HCEC 1CT (cell line): ENCODE results near the gene SEC14L5.
"Not testable (repeated sequence)": the region's sequence is repeated elsewhere in the genome, so short reads cannot be mapped to it uniquely, and the experiment has no call there.

Experiments
- DNase-seq: peaks from one replicate; pipeline ENCODE4 v3.0.0-alpha.2; 2017

The SEC14L5 gene

DNA sequence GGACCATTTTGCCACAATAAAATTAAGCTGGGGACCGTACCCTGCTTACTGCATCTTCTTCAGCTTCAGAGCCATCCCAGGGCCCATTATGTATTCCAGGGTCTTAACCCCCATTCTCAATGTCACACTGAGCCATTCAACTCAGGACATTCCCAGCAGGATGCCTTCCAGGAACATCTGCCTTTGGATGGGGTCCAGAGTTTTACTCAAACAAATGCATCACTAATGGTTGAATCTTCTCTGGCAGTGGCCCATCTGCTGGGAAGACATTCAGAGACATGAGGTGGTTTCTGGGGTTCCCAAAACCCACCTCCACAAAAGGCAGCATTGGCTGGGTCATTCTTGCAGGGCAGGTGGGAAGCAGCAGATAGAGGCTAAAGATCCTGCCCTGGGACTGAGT is 3.4 kb upstream of the SEC14L5 start:
- peak; percentile 14 for DNase-seq

DNA sequence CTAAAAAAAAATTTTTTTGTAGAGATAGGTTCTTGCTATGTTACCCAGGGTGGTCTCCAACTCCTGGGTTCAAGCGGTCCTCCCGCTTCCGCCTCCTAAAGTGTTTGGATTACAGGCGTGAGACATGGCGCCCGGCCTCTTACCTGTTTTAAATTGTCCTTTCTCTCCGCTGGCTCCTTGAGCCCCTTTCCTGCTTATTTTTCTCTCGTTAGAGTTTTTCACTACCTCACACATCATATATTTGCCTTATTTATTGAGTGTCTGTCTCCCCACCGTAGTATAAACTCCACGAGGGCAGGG is 760 bp upstream of the SEC14L5 start:
- no peak for DNase-seq

DNA sequence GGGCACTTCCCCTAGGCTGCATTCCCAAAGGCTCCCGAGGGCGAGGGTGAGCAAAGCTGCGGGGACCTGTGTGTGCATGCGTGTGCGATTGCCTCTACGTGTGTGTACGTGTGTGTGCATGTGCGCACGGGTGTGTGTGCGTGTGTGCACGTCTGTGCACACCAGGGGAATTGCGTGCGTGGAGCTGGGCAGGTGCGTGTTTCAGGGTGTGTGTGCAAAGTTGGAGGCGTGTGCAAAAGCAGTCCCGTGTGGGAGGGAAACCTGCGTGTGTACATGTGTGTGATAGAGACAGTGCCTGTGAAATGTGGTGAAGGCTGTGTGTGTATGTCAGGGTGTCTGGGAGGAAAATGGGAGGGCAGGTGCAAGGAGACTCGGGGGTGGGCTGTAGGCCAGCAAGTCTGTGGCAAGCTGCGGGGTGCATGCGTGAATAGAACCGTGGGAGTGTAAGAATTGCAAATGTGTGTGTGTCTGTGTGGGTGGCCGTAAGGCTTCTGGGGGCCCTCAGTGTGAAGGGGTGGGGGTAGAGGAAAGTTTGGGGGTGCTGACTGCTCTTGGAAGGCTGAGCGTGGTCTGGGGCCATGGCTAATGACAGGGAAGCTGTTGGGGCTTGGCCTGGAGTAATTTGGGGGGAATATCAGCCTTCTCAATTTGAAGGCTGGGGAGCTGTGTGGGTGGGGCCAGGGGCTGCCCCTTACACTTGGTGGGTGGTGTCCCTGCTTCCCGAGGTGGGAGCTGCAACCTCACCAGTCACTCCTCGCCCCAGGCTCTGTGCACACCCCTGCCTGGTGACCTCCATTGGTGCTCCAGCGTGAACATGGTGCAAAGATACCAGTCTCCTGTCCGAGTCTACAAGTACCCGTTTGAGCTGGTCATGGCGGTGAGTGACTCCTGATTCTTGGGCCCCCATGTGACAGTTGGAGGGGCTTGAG is 644 bp downstream of the SEC14L5 start:
- DNase-seq: no peak

DNA sequence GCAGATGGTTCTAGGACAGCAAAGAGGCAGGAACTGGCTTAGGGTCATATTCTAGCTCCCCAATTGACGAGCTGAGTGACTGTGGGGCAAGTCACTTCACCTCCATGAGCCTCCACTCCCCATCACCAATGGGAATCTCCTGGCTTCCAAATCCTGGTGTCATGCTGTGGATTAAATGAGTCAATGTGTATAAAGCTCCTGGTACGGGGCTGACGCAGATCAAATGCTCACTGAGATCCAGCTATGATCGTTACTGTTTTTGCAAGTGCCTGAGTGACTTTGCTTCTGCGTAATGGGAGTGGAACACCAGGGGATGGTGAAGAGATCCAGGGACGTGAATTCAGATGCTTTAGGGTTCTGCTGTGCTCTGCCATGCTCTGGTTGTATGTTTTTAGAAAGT is 2.4 kb downstream of the SEC14L5 start:
- DNase-seq: no peak

DNA sequence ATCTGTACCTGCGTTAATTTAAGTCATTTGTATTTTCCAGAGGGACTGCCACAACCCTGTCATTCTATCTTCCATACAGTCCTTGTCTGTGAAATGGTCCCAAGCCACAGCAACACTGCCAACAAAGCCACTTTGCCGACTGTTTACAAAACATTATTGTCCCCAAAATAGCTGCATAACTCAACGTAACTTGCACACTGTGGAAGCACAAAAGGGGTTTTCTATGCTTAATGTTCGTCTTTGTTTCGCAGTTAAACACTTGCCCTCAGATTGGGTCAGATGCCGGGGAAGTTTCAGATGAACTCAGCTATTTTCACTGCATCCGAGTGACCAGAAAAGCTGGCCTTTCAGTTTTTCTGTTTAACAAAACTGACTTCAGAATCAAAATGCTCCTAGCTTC is 4.6 kb downstream of the SEC14L5 start:
- no peak for DNase-seq

DNA sequence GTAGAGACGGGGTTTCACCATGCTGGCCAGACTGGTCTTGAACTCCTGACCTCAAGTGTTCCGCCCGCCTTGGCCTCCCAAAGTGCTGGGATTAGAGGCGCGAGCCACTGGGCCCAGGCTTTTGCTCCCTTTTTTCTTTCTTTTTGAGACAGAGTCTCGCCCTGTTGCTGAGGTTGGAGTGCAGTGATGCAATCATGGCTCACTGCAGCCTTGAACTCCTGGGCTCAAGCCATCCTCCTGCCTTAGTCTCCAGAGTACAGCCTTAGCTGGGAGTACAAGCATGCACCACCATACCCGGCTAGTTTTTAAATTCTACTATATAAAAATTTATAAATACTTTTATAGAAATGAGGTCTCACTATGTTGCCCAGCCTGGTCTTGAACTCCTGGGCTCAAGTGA is 5.4 kb downstream of the SEC14L5 start:
- not testable (repeated sequence) for DNase-seq

DNA sequence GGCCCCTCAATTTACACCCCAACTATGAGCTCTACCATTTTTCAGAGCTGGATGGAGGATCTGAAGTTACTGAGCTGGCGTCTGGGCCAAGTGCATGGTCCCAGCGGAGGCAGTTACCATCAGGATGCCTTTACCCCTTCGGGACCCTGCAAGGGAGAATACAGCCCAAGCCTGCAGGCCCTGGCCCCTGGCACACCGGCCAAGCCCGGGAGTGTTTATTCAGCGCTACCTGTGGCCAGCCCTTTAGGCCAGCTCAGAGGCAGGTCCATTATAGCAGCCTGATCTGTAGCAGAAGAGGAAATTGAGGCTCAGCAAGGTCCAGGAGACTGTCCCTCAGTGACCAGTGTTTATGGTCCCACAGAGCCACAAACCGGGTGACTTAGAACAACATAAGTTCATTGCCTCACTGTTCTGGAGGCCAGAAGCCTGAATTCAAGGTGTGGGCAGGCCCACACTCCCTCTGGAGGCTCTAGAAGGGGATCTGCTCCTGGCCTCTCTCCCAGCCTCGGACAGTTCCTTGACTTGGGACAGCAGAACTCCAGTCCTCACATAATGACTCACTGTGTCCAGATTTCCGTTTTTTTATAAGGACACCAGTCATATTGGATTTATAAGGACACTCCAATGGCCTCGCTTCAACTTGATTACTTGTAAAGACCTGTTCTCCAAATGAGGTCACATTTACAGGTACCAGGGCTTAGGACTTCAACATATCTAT is 8.8 kb downstream of the SEC14L5 start:
- DNase-seq: no peak

DNA sequence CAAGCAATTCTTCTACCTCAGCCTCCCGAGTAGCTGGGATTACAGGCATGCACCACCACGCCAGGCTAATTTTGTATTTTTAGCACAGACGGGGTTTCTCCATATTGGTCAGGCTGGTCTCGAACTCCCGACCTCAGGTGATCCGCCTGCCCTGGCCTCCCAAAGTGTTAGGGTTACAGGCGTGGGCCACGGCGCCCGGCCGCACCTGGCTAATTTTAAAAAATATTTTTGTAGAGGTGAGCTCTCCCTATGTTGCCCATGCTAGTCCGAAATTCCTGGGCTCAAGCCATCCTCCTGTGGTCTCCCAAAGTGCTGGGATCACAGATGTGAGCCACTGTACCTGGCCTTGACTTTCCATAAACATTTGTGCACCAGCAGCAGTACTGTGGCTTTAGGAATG is 10.1 kb downstream of the SEC14L5 start:
- DNase-seq: not testable (repeated sequence)

DNA sequence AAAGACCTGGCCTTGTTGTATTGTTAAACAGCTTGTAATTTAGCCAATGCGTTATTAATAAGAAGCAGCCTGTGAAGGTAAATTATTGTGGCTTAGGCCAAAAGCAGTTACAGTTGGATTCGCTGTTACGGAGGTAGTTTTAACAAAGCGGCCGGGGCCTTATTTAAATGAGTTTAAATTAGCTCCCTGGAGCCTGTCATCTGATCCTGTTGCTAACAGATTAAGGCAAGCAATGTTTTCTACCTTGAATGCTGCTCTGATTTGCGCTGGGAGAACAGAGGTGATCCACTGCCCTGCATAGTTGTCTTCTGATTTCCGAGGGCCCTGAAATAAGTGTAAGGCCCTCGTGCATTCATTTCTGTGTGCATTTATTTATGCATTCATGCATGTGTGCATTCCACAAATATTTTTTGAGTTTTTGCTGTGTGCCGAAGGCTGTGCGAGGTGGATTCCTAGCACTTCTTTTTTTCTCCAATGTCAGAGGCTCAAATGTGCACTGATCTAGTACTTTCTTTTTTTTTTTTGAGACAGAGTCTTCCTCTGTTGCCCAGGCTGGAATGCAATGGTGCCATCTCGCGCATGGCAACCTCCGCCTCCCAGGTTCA is 10.9 kb downstream of the SEC14L5 start:
- no peak for DNase-seq

DNA sequence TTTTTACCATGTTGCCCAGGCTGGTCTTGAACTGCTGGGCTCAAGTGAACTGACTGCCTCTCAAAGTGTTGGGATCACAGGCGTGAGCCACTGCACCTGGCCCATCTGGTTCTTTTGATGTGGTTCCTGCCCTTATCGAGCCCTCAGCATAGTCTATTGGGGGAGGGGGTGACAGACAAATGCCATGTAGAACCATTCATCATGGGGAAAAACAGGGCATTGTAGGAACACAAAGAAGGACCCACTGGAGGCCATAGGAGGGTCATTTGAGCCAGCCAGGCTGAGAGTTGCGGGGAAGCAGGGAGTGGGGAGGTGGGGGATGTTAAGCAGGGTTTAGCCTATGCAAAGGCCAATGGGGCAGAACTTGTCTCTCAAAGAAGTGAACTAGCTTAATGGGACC is 11.9 kb downstream of the SEC14L5 start:
- DNase-seq: no peak

DNA sequence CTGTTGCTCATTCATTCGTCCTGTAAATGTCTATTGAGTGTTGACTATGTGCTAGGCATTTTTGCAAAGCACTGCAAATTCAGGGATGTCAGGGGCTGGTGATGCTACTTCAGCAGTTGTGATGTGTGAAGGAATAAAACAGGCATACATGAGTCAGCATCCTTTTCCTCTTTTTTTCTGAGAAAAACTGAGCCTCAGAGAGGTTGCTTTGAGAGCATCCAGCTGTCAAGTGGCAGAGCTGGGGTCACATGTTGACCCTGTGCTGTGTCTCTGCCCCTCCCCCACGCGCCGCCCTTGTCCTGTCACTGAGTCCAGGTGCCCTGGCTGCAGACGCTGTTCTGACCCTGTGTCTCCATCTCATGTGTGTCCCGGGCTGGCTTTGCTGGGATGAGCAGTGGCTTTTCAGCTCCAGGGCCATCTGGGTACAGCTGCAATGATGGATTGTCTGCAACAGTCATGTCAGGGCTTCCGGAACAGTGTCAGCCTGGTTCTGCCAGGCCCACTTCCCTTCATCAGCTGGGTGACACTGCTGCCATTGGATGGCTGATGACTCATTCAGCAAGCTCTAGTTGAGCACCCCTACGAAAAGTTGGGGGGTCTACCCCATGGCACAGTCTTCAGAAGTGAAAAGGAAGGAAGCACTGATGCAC is 14.9 kb downstream of the SEC14L5 start:
- peak; percentile 42 for DNase-seq

DNA sequence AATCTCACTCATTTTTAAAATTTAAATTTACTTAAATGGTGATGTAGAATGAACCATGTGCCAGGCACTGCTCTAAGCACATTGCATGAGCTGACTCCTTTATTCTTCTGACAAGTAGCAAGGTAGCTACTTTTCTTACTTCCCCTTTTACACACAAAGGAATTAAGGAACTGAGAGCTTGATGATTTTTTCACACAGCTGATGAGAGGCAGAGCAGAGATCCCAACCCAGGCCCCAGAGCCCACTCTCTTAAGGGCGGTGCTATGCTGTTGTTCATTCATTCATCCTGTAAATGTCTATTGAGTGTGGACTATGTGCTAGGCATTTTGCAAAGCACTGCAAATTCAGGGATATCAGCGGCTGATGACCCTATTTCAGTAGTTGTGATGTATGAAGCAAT is 17.9 kb downstream of the SEC14L5 start:
- DNase-seq: no peak

DNA sequence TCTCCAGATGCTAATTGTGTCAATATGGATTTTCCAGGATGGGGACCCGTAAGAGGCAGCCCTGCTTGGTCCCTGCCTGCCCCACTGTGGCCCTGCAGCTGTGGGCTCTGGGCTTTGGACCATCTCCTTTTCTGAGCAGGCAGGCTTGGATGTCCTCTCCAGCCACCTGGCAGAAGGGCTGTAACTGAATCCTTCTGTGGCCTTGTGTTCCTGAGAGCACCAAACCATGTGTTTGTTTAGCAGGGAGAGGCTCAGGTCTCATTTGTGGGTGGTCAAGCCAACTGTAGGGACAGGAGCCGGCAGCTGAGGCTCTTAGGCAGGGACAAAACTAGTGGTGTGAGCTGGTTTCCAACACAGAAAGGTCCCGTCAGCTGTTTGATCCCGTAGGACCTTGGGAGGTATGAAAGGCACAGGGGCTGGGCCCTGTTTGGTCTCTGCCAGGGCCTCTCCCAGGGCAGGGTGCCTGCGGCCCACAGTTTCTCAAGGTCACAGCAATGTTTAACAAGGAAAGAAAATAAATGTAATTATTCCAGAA is 18.5 kb downstream of the SEC14L5 start:
- no peak for DNase-seq

DNA sequence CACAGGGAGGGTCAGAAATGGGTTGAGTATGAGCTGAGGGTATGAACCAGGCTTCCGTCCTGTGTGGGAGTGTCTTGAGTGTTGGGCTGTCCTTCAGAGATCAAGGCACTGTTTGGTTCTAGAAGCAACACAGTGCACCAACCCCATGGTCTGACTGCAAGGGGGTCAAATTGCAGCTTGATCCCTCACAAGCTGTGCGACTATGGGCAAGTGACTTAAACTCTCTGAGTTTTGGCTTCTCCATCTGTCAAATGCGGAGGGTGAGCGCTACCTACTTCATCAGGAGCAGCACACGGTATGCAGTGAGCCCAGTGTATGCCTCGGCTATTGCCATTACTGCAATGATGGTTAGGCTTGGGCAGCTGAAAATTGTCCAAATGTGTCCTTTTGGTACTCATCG is 21.0 kb downstream of the SEC14L5 start:
- no peak for DNase-seq

DNA sequence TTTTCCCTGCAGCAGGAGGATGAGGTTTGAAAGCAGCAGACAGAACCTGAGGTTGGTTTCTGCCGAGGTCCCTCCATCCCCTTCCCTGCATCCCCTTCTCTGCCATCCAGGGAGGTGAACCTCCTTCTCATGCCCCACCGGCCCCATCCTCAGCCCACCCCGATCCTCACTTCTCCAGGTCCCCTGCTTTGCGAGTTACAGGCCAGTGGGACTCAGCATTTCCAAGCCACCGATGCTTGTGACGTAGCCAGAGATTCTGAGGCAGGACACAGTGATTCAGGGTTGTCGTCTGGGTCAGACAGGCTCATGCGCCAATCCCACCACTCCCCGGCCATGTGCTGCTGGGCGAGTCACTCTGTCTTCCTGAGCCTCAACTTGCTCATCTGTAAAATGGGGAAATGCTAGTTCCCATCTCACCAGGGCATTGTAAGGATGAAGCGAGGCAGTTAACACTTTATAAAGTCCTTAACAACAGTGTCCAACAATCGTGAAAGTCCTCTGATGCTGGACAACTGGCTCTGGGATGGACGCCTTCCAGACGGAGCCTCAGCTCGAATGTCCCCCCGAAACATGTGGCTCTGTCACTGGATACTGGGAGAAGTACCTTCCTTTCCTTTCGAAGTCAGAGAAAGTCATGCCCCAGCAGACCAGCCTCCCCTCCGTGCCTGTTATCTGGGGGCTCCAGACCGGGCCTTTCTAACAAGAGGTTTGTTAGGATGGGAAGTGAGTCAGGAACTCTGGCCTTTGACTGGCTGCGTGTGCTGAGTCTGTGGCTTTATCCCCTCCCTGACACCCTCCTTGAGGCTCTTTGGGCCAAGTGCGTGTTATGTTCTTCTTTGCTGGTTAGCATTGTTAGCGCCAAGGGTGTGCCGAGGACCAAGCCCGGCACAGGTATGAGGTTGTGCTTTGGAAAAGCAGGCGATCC is 21.9 kb downstream of the SEC14L5 start:
- no peak for DNase-seq

DNA sequence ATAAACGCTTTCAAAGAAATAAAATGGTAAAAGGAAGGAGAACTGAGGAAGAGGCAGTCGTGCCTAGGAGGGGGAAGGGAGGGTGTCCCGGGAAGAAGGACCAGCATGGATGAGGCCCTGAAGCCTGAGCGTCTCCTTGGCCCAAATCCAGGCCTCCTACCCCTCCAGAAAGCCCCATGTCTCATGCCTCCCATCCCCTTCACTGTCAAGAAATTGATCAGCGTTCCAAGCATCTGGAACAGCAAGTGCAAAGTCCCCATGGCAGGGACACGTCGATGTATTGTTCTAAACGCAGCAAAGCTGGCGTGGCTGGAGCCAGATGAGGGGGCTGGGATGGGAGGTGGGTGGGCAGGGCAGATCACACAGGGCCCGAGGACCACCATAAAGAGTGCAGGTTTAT is 22.6 kb downstream of the SEC14L5 start:
- no peak for DNase-seq

DNA sequence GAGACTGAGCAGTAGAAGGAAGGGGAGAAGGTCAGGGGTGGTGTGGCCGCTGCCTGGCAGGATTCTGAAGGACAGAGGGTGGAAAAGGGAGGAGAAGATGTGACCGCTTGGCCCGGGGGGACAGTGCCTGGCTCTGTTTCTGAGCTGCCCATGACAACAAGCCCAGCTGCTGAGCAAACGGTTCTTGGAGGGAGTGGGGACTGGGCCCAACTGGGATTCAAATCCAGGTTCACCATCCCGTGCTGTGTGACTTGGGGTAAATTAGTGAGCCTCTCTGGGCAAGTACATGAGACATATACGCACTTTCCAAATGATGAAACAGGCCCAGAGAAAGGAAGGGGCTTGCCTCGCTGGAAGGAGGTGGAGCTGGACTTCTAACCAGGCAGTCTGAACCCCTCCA is 23.3 kb downstream of the SEC14L5 start:
- DNase-seq: no peak

DNA sequence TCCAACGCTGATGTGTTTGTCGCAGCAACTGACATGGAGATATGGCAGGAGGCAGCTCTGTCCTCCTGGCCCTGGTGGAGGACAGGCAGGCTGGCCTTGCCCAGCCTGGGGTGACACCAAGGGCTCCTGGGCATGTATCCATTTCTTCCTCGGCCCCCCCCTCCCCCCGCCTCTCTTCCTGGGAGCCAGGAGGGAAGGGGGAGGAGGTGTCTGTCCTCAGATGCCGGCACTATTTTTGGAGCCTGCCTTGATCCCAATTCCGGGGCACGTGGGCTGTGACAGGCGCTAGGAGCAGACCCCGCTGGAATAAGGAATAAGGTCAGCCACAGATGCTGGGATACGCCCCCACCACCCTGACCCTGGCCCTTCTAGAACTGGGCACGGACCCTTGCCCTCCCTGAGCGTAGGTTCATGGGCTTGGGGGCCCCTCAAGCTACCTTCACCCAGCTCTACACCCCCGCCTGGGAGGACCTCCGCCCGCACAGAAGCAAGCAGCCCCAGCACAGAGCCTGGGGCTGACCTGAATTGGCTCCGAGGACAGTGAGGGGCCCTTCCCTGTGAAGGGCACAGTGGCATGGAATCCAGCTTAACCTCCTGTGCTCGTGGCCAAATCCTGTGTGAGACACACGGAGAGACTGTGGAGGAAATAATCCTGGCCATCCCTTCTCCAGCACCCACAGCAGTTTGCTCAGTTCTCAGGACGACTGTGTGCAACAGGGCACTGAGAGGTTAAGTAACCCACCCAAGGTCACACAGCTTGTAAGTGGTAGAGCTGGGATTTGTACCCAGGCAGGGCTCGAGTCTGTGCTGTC is 24.1 kb downstream of the SEC14L5 start:
- no peak for DNase-seq

DNA sequence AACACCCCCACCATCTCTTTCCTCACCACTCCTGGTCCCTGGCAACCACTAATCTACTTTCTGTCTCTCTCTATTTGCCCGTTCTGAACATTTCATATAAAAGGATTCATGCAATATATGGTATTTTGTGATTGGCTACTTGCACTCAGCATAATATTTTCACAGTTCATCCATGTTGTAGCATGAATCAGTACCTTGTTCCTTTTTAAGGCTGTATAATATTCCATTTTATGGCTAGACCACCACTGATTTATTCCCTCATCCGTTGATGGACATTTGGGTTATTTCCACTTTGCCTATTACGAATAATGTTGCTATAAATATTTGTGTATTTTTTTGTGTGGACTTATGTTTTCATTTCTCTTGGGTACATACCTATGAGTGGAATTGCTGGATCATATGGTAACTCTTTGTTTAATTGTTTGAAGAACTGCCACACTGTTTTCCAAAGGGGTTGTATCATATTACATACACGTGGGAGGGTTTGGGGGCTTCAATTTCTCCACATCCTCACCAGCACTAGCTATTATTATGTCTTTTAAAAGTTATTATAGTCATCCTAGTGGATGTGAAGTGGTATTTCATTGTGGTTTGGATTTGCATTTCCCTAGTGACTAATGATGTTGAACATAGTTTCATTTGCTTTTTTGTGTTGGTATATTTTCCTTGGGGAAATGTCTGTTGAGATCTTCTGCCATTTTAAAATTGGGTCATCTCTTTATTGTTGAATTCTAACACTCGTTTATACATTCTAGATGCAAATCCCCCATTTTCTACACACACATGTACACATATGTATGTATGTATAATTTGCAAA is 26.3 kb downstream of the SEC14L5 start:
- peak; percentile 6 for DNase-seq

DNA sequence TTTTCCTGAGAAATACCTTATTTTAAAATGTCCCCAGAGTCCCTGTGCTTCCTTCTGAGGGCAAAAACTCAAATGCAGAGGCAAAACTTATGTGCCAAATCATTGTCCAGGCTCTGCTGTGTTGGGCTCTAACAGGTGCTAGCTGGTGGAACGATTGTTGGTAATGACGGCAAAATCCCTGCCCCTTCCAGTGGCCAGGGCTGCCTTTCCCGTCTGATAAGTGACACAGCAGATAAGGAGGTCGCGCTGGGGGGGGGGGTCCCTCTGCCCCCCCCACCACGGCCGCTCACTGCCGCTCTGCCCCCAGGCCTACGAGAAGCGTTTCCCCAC is 29.1 kb downstream of the SEC14L5 start:
- no peak for DNase-seq
